Upper lobe of left lung (tissue), 4 donors: ENCODE measurements around the gene RAB29.

Experiments
- CTCF ChIP-seq, 6 experiments: fragments of 450-650 bp in 4 of 6; fragments of 200-600 bp in 2 of 6; sonication (generic) in 2 of 6; IDR thresholded peaks; one replicate each; pipeline ENCODE4 v1.5.1; 2016 to 2019; ENCODE audit warnings: antibody characterized with exemption in 6 of 6
- EP300 ChIP-seq, 4 donors: sonication (generic); formaldehyde crosslinking; IDR thresholded peaks; one replicate each; pipeline ENCODE4 v1.5.1; 2017; ENCODE audit warnings: antibody characterized with exemption in 4 of 4, control low read depth in 2 of 4
- POLR2A ChIP-seq, 4 donors: fragments of 450-650 bp; IDR thresholded peaks; one replicate each; pipeline ENCODE4 v1.5.1; 2016 to 2017; ENCODE audit warnings: antibody characterized with exemption in 4 of 4, mild to moderate bottlenecking in 2 of 4
- POLR2AphosphoS5 ChIP-seq, 2 donors: sonication (generic); formaldehyde crosslinking; IDR thresholded peaks; one replicate each; pipeline ENCODE4 v1.5.1; 2017; ENCODE audit warnings: antibody characterized with exemption in 2 of 2

GRCh38 chr1:205780335-205780734 lies 5.1 kb upstream of the RAB29 start:
- TF ChIP-seq CTCF (IDR thresholded peaks at IDR 0.05), result no peak
- no peak for TF ChIP-seq POLR2A (IDR thresholded peaks at IDR 0.05)
- TF ChIP-seq EP300 (IDR thresholded peaks at IDR 0.05), result no peak
- no peak for TF ChIP-seq POLR2AphosphoS5 (IDR thresholded peaks at IDR 0.05)
